ENCODE results near the gene TBC1D5. TPM values are rescaled to one million over a fixed set of nuclear protein-coding genes. Genes with fewer than 3 reads are reported as not detected.

Gene TBC1D5
- total RNA-seq, 1 experiment from 2014 or later = 30.4 TPM

DNA sequence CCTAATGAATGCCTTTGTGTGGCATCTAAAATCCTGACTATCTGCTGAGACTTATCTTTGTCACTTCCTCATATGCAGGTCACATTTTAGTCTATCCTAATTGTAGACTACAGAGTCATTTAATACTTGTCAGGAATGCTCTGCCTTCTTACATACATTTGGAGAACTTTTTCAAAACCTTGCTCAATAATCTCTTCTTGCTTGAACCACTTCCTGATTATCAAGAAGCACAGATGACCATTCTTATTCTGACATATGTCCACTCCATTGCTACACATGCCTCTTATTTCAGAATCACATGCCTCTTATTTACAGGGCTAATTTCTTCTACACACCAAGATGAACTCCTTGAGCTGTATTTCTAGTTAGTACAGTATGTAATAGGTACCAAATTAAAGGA is 400.3 kb downstream of the TBC1D5 start:
- ChIA-PET CTCF (no interaction called here), POLR2A (no interaction called here)
- in situ Hi-C loops (cut with HindIII; ENCODE audit: low pct_unique_long_range_greater_than_20kb, low sequenced_read_pairs) = no loop called here
- TF ChIP-seq TCF7L2 (IDR thresholded peaks at IDR 0.05; ENCODE audit: low read depth, low read length) (no peak), POLR2AphosphoS5 (IDR thresholded peaks at IDR 0.05; ENCODE audit: low read depth, low read length) (no peak), REST (IDR thresholded peaks at IDR 0.05; ENCODE audit: insufficient read depth in 1 of 2, low read depth in 2 of 2, low read length in 1 of 2) (no peak)
- TF ChIP-seq, protein P1, sequence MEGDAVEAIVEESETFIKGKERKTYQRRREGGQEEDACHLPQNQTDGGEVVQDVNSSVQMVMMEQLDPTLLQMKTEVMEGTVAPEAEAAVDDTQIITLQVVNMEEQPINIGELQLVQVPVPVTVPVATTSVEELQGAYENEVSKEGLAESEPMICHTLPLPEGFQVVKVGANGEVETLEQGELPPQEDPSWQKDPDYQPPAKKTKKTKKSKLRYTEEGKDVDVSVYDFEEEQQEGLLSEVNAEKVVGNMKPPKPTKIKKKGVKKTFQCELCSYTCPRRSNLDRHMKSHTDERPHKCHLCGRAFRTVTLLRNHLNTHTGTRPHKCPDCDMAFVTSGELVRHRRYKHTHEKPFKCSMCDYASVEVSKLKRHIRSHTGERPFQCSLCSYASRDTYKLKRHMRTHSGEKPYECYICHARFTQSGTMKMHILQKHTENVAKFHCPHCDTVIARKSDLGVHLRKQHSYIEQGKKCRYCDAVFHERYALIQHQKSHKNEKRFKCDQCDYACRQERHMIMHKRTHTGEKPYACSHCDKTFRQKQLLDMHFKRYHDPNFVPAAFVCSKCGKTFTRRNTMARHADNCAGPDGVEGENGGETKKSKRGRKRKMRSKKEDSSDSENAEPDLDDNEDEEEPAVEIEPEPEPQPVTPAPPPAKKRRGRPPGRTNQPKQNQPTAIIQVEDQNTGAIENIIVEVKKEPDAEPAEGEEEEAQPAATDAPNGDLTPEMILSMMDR (IDR thresholded peaks at IDR 0.05) = no peak
- H3K27ac ChIP-seq (ENCODE audit: low read length) = no peak overlapping the region
- H3K4me1 ChIP-seq (ENCODE audit: control insufficient read depth, insufficient read depth, low read length) = no peaks in the 10 kb centered on the region
- H3K9me3 ChIP-seq (ENCODE audit: control insufficient read depth, insufficient read depth, low read depth, low read length) = no peaks in the 10 kb centered on the region
- ATAC-seq (no peak), DNase-seq (ENCODE audit: low read depth, low spot score) (no peak)
- no peaks in the 10 kb centered on the region for H3K36me3 ChIP-seq (ENCODE audit: control insufficient read depth, insufficient read depth, low read length)
- intact Hi-C loops (cut with micrococcal nuclease; ENCODE audit: unreplicated experiment) = no loop called here
- H3K27me3 ChIP-seq (ENCODE audit: control insufficient read depth, insufficient read depth, low read length) = no peaks in the 10 kb centered on the region
- no TSS peak for BruUV-seq (replicated peaks)
- H3K4me3 ChIP-seq (ENCODE audit: low read depth in 2 of 2, low read length in 2 of 2) = no peak overlapping the region

- Histone ChIP-seq H3K27ac (ENCODE audit: low read length) (no peak overlapping the region), H3K4me3 (ENCODE audit: low read depth in 2 of 2, low read length in 2 of 2) (no peak overlapping the region), H3K4me1 (ENCODE audit: control insufficient read depth, insufficient read depth, low read length) (no peaks in the 10 kb centered on the region), H3K9me3 (ENCODE audit: control insufficient read depth, insufficient read depth, low read depth, low read length) (no peaks in the 10 kb centered on the region), H3K27me3 (ENCODE audit: control insufficient read depth, insufficient read depth, low read length) (no peaks in the 10 kb centered on the region), H3K36me3 (ENCODE audit: control insufficient read depth, insufficient read depth, low read length) (no peaks in the 10 kb centered on the region)
- intact Hi-C loops (cut with micrococcal nuclease; ENCODE audit: unreplicated experiment) = no loop called here
- BruUV-seq (replicated peaks) = no TSS peak
- POLR2A ChIA-PET = no interaction called here
- CTCF ChIA-PET = no interaction called here
- no peak for ATAC-seq
- TF ChIP-seq, protein P1 (IDR thresholded peaks at IDR 0.05) = no peak
- TF ChIP-seq TCF7L2 (IDR thresholded peaks at IDR 0.05; ENCODE audit: low read depth, low read length) (no peak), REST (IDR thresholded peaks at IDR 0.05; ENCODE audit: insufficient read depth in 1 of 2, low read depth in 2 of 2, low read length in 1 of 2) (no peak), SIN3A (IDR thresholded peaks at IDR 0.05; ENCODE audit: borderline replicate concordance, insufficient read depth, low read depth, low read length) (no peak), POLR2AphosphoS5 (IDR thresholded peaks at IDR 0.05; ENCODE audit: low read depth, low read length) (no peak)
- in situ Hi-C loops (cut with HindIII; ENCODE audit: low pct_unique_long_range_greater_than_20kb, low sequenced_read_pairs) = no loop called here
- no peak for DNase-seq (ENCODE audit: low read depth, low spot score)
These were observed 401.7 kb downstream of the TBC1D5 start for GRCh38 chr3:17340693-17341092.

Data from Panc1 (cell line).